Measurements from ENCODE around the gene F11R. TPM values are rescaled to one million over a fixed set of nuclear protein-coding genes. Genes with fewer than 3 reads are reported as not detected.

Gene F11R
- total and polyA plus RNA-seq, 2 of the 4 experiments (the other 2 are of a cell fraction) = 0.79 to 2.2 TPM

DNA sequence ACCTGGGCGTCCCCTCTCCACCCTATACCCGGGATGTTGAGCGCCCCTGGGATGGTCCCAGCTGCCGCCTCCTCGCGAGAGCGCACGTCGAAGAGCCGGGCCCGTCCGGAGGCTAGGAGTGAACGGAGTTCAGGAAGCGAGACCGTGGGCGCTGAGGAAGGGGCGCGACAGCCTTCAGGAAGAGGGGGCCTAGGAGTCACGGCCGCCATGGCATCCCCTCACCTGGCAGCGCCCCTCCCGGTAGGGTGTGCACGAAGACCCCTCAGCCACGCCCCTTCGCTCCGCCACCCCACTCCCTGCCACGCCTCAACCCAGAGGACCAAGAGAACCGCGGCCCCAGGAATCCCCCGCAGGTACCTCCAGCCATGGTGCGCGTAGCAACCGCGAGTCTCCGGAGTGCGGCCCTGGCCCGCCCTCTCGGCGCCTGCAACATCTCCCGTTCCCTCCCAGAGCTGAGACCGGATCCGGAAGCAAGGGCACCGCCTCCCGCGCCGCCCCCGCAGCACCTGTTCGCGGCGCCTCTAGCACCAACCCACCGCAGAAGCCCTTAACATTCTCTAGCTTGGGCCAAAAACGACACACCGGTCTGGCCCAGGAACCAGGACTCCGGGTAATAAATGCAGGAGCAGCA lies 17.7 kb upstream of the F11R start, which contains the start of gene TSTD1:
Gene TSTD1 (minus strand): TSS at position 442 of the 631 bp plus-strand sequence. CDS start 75 bp downstream, at position 367.
- H2AK9ac ChIP-seq (replicated peaks; ENCODE audit: low read depth, low read length, poor library complexity) = no peak within 1 kb of the TSS
- in situ Hi-C loops (cut with MboI; ENCODE audit: low sequenced_read_pairs) (no loop called here), intact Hi-C loops (cut with micrococcal nuclease) (no loop called here), dilution Hi-C loops (cut with HindIII; ENCODE audit: low sequenced_read_pairs, unreplicated experiment) (no loop called here)
- no peak within 1 kb of the TSS for H3K27ac ChIP-seq (ENCODE audit: insufficient read depth, low read length)
- ChIA-PET CTCF (no interaction called here), POLR2A (ENCODE audit: unreplicated experiment) (no interaction called here)
- H4K20me1 ChIP-seq (ENCODE audit: insufficient read depth, low read length) = no peaks in the 10 kb centered on the region; the same call in 1 of the 2 replicates
- H3K9me3 ChIP-seq (ENCODE audit: control insufficient read depth, insufficient read depth, low read length) = no peaks in the 10 kb centered on the region
- ATAC-seq (ENCODE audit: low read depth) (no peak), DNase-seq (no peak)
- peaks cover 42% of the 10 kb centered on the region for H3K36me3 ChIP-seq (ENCODE audit: control insufficient read depth, insufficient read depth, low read length)
- 75% methylated on average over 31 of the region's 54 CpGs; no CpG with 5 or more reads in 1 of the 2 experiments for WGBS, 2 experiments (ENCODE audit: extremely low coverage in 2 of 2, insufficient read length in 1 of 2)
- no peak within 1 kb of the TSS for H4K5ac ChIP-seq (ENCODE audit: low read depth, low read length)
- H3K4ac ChIP-seq (ENCODE audit: low read depth, low read length) = no peak within 1 kb of the TSS
- H2AFZ ChIP-seq (replicated peaks; ENCODE audit: low read length, poor library complexity) = no peak within 1 kb of the TSS
- H3K9me1 ChIP-seq (ENCODE audit: insufficient read depth, low read length) = no peaks in the 10 kb centered on the region
- no peak within 1 kb of the TSS for H2BK20ac ChIP-seq (ENCODE audit: low read depth, low read length)
- no peaks in the 10 kb centered on the region for H3K4me1 ChIP-seq (ENCODE audit: control insufficient read depth, insufficient read depth, low read length)
- H2BK5ac ChIP-seq (ENCODE audit: low read depth, low read length, poor library complexity, severe bottlenecking) = no peak within 1 kb of the TSS
- no peaks in the 10 kb centered on the region for H3K27me3 ChIP-seq (ENCODE audit: control insufficient read depth, insufficient read depth, low read length)
- no peak for TF ChIP-seq RAD21 (IDR thresholded peaks at IDR 0.05; ENCODE audit: low read length)
- TF ChIP-seq MXI1 (IDR thresholded peaks at IDR 0.05; ENCODE audit: borderline replicate concordance, low read depth, low read length) = no peak
- TF ChIP-seq RFX5 (IDR thresholded peaks at IDR 0.05; ENCODE audit: low read depth, low read length) = no peak
- TF ChIP-seq, protein P1, sequence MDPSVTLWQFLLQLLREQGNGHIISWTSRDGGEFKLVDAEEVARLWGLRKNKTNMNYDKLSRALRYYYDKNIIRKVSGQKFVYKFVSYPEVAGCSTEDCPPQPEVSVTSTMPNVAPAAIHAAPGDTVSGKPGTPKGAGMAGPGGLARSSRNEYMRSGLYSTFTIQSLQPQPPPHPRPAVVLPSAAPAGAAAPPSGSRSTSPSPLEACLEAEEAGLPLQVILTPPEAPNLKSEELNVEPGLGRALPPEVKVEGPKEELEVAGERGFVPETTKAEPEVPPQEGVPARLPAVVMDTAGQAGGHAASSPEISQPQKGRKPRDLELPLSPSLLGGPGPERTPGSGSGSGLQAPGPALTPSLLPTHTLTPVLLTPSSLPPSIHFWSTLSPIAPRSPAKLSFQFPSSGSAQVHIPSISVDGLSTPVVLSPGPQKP (IDR thresholded peaks at IDR 0.05; ENCODE audit: borderline replicate concordance, low read depth, low read length) = no peak
- TF ChIP-seq RCOR1 (IDR thresholded peaks at IDR 0.05; ENCODE audit: insufficient replicate concordance, low read length) = no peak
- TF ChIP-seq SMC3 (IDR thresholded peaks at IDR 0.05; ENCODE audit: low read depth, low read length) = no peak
- H3K18ac ChIP-seq (ENCODE audit: low read depth, low read length) = no peak within 1 kb of the TSS
- H3K23ac ChIP-seq (ENCODE audit: low read depth, low read length) = no peak within 1 kb of the TSS
- H4K91ac ChIP-seq (ENCODE audit: insufficient read depth, low read depth, low read length) = no peak within 1 kb of the TSS
- H3K4me2 ChIP-seq (ENCODE audit: low read depth, low read length) = no peak within 1 kb of the TSS
- no peak within 1 kb of the TSS for H2BK15ac ChIP-seq (ENCODE audit: low read depth, low read length)
- no peak within 1 kb of the TSS for H4K8ac ChIP-seq (ENCODE audit: low read depth in 2 of 2, low read length in 2 of 2)
- H3K9ac ChIP-seq (ENCODE audit: low read depth, low read length) = no peak within 1 kb of the TSS
- H2AK5ac ChIP-seq (ENCODE audit: low read depth, low read length) = no peak within 1 kb of the TSS
- BruUV-seq (replicated peaks) = no TSS peak
- no peak within 1 kb of the TSS for H3K56ac ChIP-seq (ENCODE audit: extremely low read depth, insufficient read depth, low read length)
- no peak within 1 kb of the TSS for H2BK120ac ChIP-seq (ENCODE audit: low read depth, low read length)
- no peak within 1 kb of the TSS for H3K14ac ChIP-seq (replicated peaks; ENCODE audit: low read depth, low read length)
- no peak within 1 kb of the TSS for H3K4me3 ChIP-seq (ENCODE audit: insufficient read depth, low read depth, low read length)
- H3K79me1 ChIP-seq (ENCODE audit: low read depth in 1 of 2, low read length in 2 of 2) = peaks cover 8 to 21% of the 10 kb centered on the region in 2 experiments; a peak in 3 of 4 replicates

Measured in IMR-90 (cell line).